Endothelial cell of umbilical vein (primary cell): Measurements from ENCODE around the gene RNLS.

Experiments
- FOS ChIP-seq: IDR thresholded peaks from 2 replicates; pipeline ENCODE4 v1.6.1; 2011; ENCODE audit warnings: mild to moderate bottlenecking, low read length, moderate library complexity, borderline replicate concordance; ENCODE audit not compliant: insufficient read depth
- JUN ChIP-seq: IDR thresholded peaks from 2 replicates; pipeline ENCODE4 v1.6.1; 2011; ENCODE audit warnings: borderline replicate concordance, low read depth; ENCODE audit not compliant: insufficient read length, insufficient read depth
- TF ChIP-seq, protein P1 (sequence below): IDR thresholded peaks from 2 replicates; pipeline ENCODE4 v1.6.1; 2011; ENCODE audit not compliant: insufficient read depth, insufficient read length
- TF ChIP-seq, protein P2 (sequence below), 2 donors: IDR thresholded peaks; 1 replicate in 1 of 2; 2 replicates in 1 of 2; pipeline ENCODE4 v1.5.1; 2011; ENCODE audit warnings: low read length in 2 of 2, mild to moderate bottlenecking in 2 of 2, moderate library complexity in 2 of 2, control low read depth in 1 of 2, inconsistent platforms in 1 of 2, low read depth in 1 of 2; ENCODE audit not compliant: insufficient read depth in 1 of 2; ENCODE audit errors: extremely low read depth in 1 of 2

DNA sequence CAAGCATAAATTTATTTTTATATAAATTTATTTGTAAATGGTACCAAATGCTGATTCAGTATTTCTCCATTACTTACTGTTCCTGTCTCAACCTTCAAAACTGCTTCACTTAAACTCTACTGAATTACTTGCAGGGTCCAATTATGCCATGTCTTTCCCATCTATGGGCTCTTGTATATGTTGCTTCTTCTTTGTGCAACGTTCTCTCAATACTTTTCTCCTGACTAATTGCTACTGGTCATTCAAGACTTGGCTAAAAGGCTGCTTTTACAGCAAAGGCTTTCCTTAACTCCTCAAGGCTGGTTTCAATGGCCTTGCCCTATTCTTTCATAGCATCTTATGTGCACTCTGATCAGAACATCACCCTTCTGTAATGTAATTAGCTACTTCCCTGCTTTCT, 67.9 kb downstream of the RNLS start:
- TF ChIP-seq JUN: no peak
- TF ChIP-seq, protein P1, sequence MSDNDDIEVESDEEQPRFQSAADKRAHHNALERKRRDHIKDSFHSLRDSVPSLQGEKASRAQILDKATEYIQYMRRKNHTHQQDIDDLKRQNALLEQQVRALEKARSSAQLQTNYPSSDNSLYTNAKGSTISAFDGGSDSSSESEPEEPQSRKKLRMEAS: no peak
- TF ChIP-seq FOS: no peak
- TF ChIP-seq, protein P2, sequence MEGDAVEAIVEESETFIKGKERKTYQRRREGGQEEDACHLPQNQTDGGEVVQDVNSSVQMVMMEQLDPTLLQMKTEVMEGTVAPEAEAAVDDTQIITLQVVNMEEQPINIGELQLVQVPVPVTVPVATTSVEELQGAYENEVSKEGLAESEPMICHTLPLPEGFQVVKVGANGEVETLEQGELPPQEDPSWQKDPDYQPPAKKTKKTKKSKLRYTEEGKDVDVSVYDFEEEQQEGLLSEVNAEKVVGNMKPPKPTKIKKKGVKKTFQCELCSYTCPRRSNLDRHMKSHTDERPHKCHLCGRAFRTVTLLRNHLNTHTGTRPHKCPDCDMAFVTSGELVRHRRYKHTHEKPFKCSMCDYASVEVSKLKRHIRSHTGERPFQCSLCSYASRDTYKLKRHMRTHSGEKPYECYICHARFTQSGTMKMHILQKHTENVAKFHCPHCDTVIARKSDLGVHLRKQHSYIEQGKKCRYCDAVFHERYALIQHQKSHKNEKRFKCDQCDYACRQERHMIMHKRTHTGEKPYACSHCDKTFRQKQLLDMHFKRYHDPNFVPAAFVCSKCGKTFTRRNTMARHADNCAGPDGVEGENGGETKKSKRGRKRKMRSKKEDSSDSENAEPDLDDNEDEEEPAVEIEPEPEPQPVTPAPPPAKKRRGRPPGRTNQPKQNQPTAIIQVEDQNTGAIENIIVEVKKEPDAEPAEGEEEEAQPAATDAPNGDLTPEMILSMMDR (IDR thresholded peaks at IDR 0.05; ENCODE audit: extremely low read depth in 1 of 2, insufficient read depth in 1 of 2, low read depth in 1 of 2, low read length in 2 of 2): no peak
